ENCODE results near the gene NUP133.
"Not testable (repeated sequence)": the region's sequence is repeated elsewhere in the genome, so short reads cannot be mapped to it uniquely, and the experiment has no call there.

Gene NUP133

DNA sequence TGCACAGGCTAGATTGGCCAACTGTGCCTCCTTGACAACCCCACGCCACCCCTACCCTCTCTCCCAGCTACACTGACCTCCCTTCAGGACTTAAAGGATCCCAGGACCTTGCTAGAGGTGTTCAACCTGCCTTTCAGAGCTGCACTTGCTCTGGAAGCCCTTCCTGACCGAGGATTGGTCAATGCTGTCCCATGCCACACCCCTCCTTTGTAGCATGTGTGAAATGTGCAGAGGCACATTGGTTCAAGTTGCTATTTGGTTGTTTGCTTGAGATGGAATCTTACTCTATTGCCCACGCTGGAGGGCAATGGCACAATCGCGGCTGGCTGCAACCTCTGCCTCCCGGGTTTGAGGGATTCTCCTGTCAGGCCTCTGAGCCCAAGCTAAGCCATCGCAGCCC lies 96.1 kb downstream of the NUP133 start:
- no peak overlapping the region for H3K4me3 Mint-ChIP-seq
- no peak for ATAC-seq (replicated peaks)

DNA sequence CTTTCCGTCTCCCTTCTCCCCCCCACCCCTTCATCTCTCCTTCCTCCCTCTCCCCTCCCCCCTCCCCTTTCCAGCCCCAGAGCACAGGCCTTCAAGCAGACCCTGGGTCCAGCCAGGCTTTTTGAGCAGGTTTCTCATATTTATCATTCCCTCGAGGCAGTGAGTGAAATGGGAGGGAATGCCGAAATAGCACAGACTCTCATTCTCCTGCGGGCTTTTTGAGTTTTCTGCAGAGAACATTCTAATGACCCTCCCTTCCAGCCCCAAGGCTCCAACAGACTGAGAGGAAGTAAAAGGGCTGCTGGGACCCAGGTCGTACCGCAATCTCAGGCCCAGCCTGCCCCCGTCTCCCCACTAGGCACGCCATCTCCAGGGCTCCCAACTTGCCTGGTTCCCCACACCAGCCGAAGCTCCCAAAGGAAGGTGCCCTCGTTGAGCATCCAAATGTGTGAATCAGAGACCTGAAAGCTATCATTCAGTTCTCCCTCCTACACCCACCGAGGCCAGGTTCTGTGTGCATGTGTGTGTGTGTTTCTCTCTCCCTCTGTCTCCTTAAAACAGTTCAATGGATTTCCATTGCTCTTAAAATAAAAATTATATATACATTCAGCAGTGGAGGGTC lies 96.6 kb downstream of the NUP133 start:
- Mint-ChIP-seq H3K27ac (no peak overlapping the region), H3K27me3 (peaks cover 41 to 45% of the 10 kb centered on the region in 2 donors), H3K4me3 (no peak overlapping the region), H3K36me3 (ENCODE audit: insufficient read depth) (peaks cover 7% of the 10 kb centered on the region), H3K9me3 (no peaks in the 10 kb centered on the region), H3K4me1 (ENCODE audit: low read depth in 2 of 2) (peaks cover 3 to 18% of the 10 kb centered on the region in 2 donors)
- DNase-seq (no peak), ATAC-seq (replicated peaks) (no peak)

More for the DNA sequence above, 96.1 kb downstream of the NUP133 start:
- Mint-ChIP-seq H3K36me3 (ENCODE audit: insufficient read depth) (peaks cover 7% of the 10 kb centered on the region), H3K27me3 (peaks cover 36 to 40% of the 10 kb centered on the region in 2 donors), H3K4me1 (ENCODE audit: low read depth in 2 of 2) (peaks cover 2 to 16% of the 10 kb centered on the region in 2 donors), H3K27ac (no peak overlapping the region), H3K9me3 (no peaks in the 10 kb centered on the region)
- DNase-seq: no peak

GRCh38 chr1:229410692-229411433 lies 97.3 kb downstream of the NUP133 start:
- Mint-ChIP-seq H3K4me3 (no peak overlapping the region), H3K36me3 (ENCODE audit: insufficient read depth) (peaks cover 7% of the 10 kb centered on the region), H3K27me3 (peaks cover 43 to 52% of the 10 kb centered on the region in 2 donors), H3K27ac (no peak overlapping the region), H3K4me1 (ENCODE audit: low read depth in 2 of 2) (peaks cover 3 to 18% of the 10 kb centered on the region in 2 donors), H3K9me3 (no peaks in the 10 kb centered on the region)
- DNase-seq (no peak), ATAC-seq (replicated peaks) (no peak)

- Mint-ChIP-seq H3K27ac (no peak overlapping the region), H3K9me3 (no peaks in the 10 kb centered on the region), H3K36me3 (ENCODE audit: insufficient read depth) (peaks cover 7% of the 10 kb centered on the region), H3K4me3 (no peak overlapping the region), H3K4me1 (ENCODE audit: low read depth in 2 of 2) (peaks cover 3 to 18% of the 10 kb centered on the region in 2 donors), H3K27me3 (peaks cover 49 to 58% of the 10 kb centered on the region in 2 donors)
- DNase-seq (no peak), ATAC-seq (replicated peaks) (no peak)
Observed at GRCh38 chr1:229410370-229410691, 97.8 kb downstream of the NUP133 start.

DNA sequence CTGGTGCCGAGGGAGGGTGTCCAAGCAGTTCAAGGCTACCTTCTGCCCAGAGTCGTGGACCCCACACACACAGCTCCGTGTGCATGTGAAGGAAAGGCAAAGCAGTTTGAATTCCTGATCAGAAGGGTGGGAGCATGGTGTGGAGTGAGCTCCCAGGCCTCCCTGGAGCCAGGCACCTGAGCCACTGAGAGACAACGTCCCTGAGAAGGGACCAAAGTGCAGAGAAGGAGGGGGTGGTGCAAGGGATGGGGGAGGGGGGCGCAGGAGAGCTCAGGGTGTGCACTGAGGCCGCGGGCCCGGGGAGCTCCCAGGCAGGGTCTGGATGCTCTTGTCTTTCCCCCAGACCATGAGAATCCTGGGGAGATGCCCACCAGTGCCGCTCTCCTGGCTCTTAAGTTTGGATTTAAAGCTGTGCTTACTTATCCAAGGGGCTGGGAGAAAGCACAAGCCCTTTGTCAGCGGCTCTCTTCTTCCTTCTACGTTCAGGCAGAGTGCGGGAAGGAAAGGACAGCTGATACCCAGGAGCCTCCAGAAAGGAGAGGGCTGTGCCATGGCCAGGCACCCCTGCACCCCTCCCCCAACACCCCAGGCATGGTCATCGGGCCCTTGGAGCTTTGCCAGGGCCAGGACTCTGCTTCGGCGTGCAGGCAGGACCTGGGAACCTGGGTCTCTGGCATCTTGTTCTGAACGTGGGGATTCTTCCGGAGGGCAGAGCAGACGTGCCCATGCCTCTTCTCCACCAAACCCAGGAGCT lies 98.3 kb downstream of the NUP133 start:
- peaks cover 7% of the 10 kb centered on the region for H3K36me3 Mint-ChIP-seq (ENCODE audit: insufficient read depth)
- no peak for ATAC-seq (replicated peaks)
- H3K4me3 Mint-ChIP-seq: no peak overlapping the region
- DNase-seq: no peak
- peaks cover 54 to 63% of the 10 kb centered on the region in 2 donors for H3K27me3 Mint-ChIP-seq
- peaks cover 3 to 18% of the 10 kb centered on the region in 2 donors for H3K4me1 Mint-ChIP-seq (ENCODE audit: low read depth in 2 of 2)
- H3K9me3 Mint-ChIP-seq: no peaks in the 10 kb centered on the region
- H3K27ac Mint-ChIP-seq: no peak overlapping the region

DNA sequence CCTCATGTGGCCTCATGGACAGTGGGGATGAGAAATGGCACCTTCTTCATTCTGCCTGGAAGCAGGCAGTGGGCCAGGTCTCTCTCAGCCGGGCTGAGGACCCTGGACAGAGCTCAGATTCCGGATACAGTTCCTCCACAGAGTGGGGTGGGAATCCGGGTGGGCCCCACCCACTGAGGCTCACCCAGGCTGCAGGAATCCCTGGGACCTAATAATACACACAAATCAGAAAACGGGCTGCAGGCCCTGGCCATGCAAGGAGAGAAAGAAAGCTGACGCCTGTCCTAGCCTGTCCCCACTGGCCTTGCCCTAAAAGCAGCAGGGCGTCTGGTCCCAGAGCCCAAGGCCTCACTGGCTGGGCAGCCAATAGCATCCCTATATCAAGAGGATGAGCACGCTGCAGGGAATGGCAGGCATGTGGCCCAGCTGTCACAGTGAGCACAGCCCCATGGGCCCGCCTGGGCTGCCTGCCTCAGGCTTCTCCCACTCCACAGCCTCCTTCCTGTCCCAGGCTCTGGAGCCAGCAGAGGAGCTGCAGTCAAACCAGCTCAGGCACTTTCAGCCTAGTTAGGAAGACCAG lies 99.6 kb downstream of the NUP133 start:
- ATAC-seq (replicated peaks) (no peak), DNase-seq (no peak)
- Mint-ChIP-seq H3K27me3 (peaks cover 63 to 75% of the 10 kb centered on the region in 2 donors), H3K36me3 (ENCODE audit: insufficient read depth) (peaks cover 7% of the 10 kb centered on the region), H3K27ac (no peak overlapping the region), H3K9me3 (no peaks in the 10 kb centered on the region), H3K4me1 (ENCODE audit: low read depth in 2 of 2) (peaks cover 3 to 18% of the 10 kb centered on the region in 2 donors), H3K4me3 (no peak overlapping the region)

DNA sequence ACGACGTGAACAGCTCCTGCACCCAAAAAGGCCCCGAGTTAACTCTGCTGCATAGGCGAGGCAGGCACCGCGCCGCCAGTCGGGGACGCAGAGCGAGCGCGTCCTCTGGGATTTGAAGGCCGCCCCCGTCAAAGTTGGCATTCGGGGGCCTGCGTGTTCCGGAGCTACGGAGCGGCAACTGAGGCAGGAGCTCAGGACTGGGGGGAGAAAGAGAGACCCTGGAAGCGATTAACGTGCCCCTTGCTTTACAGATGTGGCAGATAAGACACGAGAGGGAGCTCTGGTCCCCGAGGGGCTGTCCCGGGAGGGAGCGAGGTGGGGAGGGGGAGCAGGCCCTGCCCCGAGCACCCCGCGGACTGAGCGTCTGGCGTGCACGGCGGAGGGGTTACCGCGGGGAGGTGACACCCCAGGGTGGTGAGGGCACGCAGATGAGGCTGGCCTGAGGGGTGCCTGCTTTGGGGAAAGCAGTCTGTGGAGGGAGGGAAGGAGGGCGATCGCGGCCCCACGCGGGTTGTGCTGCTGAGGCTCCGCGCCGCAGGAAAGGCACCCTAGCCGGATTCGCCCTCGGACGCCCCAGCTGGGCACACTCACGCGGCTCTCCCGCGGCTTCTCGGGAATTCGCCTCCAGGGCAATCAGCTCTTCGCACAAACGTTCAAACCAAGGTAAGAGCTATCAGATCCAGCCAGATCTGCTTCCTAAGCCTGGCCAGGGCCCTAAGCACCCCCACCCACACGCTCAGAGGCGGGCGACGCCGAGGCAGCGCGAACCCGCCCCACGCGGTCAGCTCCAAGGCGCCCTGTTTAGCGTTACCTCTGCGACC lies 100.7 kb downstream of the NUP133 start:
- H3K4me1 Mint-ChIP-seq (ENCODE audit: low read depth in 2 of 2): peaks cover 3 to 18% of the 10 kb centered on the region in 2 donors
- H3K36me3 Mint-ChIP-seq (ENCODE audit: insufficient read depth): peaks cover 7% of the 10 kb centered on the region
- DNase-seq (no peak), ATAC-seq (replicated peaks) (peak; percentile 22)
- H3K4me3 Mint-ChIP-seq: peak overlapping the region; percentile 62 to 74
- peaks cover 73 to 87% of the 10 kb centered on the region in 2 donors for H3K27me3 Mint-ChIP-seq
- H3K9me3 Mint-ChIP-seq: no peaks in the 10 kb centered on the region
- no peak overlapping the region for H3K27ac Mint-ChIP-seq

- H3K27me3 Mint-ChIP-seq: peaks cover 78 to 93% of the 10 kb centered on the region in 2 donors
- no peak overlapping the region for H3K27ac Mint-ChIP-seq
- peak overlapping the region; percentile 62 to 74 for H3K4me3 Mint-ChIP-seq
- peaks cover 7% of the 10 kb centered on the region for H3K36me3 Mint-ChIP-seq (ENCODE audit: insufficient read depth)
- H3K9me3 Mint-ChIP-seq: no peaks in the 10 kb centered on the region
- no peak for DNase-seq
- H3K4me1 Mint-ChIP-seq (ENCODE audit: low read depth in 2 of 2): peaks cover 3 to 18% of the 10 kb centered on the region in 2 donors
- ATAC-seq (replicated peaks): no peak
Observed at GRCh38 chr1:229406798-229407197, 101.3 kb downstream of the NUP133 start.

DNA sequence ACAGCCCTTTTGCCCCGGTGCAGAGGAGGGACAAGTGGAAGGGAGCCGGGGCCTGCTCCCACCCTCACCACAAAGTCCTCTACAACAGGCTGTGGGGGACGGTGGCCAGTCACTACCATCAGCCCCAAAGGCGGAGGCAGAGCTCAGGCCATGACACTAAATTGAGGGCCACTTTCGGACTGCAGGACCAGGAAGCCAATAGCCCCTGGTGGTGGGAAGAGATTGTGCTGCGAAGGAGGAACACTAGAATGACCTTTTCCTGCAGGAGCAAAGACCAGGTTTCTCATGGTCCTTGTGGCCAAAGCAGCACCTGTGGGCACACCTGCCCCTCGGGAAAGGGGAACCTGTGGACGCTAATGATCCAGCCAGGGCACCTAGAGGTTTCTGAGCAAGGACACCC lies 104.6 kb downstream of the NUP133 start:
- peaks cover 68 to 88% of the 10 kb centered on the region in 2 donors for H3K27me3 Mint-ChIP-seq
- H3K4me3 Mint-ChIP-seq: no peak overlapping the region
- ATAC-seq (replicated peaks) (no peak), DNase-seq (no peak)
- peaks cover 3 to 12% of the 10 kb centered on the region in 2 donors for H3K4me1 Mint-ChIP-seq (ENCODE audit: low read depth in 2 of 2)
- H3K27ac Mint-ChIP-seq: no peak overlapping the region
- no peaks in the 10 kb centered on the region for H3K36me3 Mint-ChIP-seq (ENCODE audit: insufficient read depth)
- no peaks in the 10 kb centered on the region for H3K9me3 Mint-ChIP-seq

DNA sequence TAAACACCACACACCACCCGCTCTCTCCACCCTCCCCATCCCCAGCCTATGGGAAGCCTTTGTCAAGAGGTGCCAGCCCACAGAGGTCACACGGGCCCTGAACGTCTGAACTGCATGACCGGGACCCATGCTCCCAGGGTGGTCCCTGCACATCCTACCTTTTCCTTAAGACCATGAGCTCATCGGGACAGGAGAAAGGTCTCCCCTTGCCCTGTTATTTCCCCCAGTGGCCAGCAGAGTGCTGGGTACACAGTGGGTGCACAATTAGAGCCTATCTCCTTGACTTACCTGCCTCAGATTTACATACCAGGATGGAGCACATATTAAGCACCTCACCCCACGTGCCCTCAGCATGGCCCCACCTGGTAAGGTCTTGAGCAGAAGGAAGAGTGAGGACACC lies 105.1 kb downstream of the NUP133 start:
- Mint-ChIP-seq H3K27me3 (peaks cover 66 to 87% of the 10 kb centered on the region in 2 donors), H3K4me3 (no peak overlapping the region), H3K4me1 (ENCODE audit: low read depth in 2 of 2) (peaks cover 3 to 9% of the 10 kb centered on the region in 2 donors), H3K27ac (no peak overlapping the region), H3K36me3 (ENCODE audit: insufficient read depth) (no peaks in the 10 kb centered on the region), H3K9me3 (no peaks in the 10 kb centered on the region)
- DNase-seq (no peak), ATAC-seq (replicated peaks) (no peak)

DNA sequence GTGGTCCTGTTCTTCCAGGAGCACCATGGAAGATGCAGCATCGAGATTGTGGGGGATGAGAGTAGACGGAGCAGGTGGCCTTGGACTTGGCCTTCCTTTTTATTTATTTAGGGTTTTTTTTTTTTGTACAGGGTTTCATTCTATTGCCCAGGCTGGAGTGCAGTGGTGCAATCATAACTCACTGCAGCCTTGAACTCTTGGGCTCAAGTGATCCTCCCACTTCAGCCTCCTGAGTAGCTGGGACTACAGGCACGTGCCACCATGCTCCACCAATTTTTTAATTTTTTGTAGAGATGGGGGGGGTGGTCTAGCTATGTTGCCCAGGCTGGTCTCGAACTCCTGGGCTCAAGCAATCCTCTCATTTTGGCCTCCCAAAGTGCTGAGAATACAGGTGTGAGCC lies 105.8 kb downstream of the NUP133 start:
- not testable (repeated sequence) for ATAC-seq (replicated peaks); H3K27ac Mint-ChIP-seq; H3K4me1 Mint-ChIP-seq (ENCODE audit: low read depth in 2 of 2); H3K9me3 Mint-ChIP-seq; H3K36me3 Mint-ChIP-seq (ENCODE audit: insufficient read depth); DNase-seq; H3K4me3 Mint-ChIP-seq
- peaks cover 62 to 86% of the 10 kb centered on the region in 2 donors for H3K27me3 Mint-ChIP-seq

GRCh38 chr1:229397762-229398161 lies 110.4 kb downstream of the NUP133 start:
- DNase-seq (no peak), ATAC-seq (replicated peaks) (no peak)
- no peaks in the 10 kb centered on the region for H3K9me3 Mint-ChIP-seq
- H3K4me3 Mint-ChIP-seq: no peak overlapping the region
- H3K36me3 Mint-ChIP-seq (ENCODE audit: insufficient read depth): no peaks in the 10 kb centered on the region
- H3K4me1 Mint-ChIP-seq (ENCODE audit: low read depth in 2 of 2): no peaks in the 10 kb centered on the region
- H3K27me3 Mint-ChIP-seq: peaks cover 53 to 86% of the 10 kb centered on the region in 2 donors
- H3K27ac Mint-ChIP-seq: no peak overlapping the region

All from effector memory CD8-positive, alpha-beta T cell (primary cell).